ENCODE data around the gene NOL4L.

DNA sequence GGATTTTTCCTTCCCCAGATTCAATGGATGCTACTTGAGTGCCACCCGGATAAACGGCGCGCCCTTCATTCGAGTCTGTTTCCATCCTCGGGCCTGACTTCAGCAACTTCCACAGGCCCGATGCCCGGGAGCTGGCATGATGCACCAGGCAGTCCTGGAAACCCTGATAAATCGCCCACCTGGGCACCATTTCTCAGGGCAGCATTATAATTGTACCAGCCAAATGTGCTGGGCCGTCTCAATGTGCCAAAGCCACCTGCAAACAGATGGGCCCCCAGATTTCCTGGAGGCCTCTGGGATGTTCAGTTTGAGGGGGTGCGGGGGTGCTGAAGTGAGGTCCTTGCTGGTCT, 65.8 kb downstream of the NOL4L start:
- TF ChIP-seq, protein P1, sequence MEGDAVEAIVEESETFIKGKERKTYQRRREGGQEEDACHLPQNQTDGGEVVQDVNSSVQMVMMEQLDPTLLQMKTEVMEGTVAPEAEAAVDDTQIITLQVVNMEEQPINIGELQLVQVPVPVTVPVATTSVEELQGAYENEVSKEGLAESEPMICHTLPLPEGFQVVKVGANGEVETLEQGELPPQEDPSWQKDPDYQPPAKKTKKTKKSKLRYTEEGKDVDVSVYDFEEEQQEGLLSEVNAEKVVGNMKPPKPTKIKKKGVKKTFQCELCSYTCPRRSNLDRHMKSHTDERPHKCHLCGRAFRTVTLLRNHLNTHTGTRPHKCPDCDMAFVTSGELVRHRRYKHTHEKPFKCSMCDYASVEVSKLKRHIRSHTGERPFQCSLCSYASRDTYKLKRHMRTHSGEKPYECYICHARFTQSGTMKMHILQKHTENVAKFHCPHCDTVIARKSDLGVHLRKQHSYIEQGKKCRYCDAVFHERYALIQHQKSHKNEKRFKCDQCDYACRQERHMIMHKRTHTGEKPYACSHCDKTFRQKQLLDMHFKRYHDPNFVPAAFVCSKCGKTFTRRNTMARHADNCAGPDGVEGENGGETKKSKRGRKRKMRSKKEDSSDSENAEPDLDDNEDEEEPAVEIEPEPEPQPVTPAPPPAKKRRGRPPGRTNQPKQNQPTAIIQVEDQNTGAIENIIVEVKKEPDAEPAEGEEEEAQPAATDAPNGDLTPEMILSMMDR (optimal IDR thresholded peaks at IDR 0.05 in 1 of 3, IDR thresholded peaks at IDR 0.05 in 1 of 3, conservative IDR thresholded peaks at IDR 0.05 in 1 of 3; ENCODE audit: extremely low read depth in 1 of 3, insufficient read depth in 2 of 3, low read length in 3 of 3) = no peak
- no peak for TF ChIP-seq EZH2 (IDR thresholded peaks at IDR 0.05; ENCODE audit: low read length)

All from keratinocyte (primary cell).